ENCODE measurements around the gene LHX4.

Gene LHX4

GRCh38 chr1:180299479-180300221 is 69.6 kb downstream of the LHX4 start:
- DNase-seq (ENCODE audit: low read depth in 2 of 2) = no peak

GRCh38 chr1:180301135-180301742 is 71.2 kb downstream of the LHX4 start:
- DNase-seq (ENCODE audit: low read depth in 2 of 2) = no peak

GRCh38 chr1:180309338-180309737 is 79.3 kb downstream of the LHX4 start:
- no peak for DNase-seq (ENCODE audit: low read depth in 2 of 2)

GRCh38 chr1:180310095-180310494 is 80.0 kb downstream of the LHX4 start:
- no peak for DNase-seq (ENCODE audit: low read depth in 2 of 2)

- no peak for DNase-seq (ENCODE audit: low read depth in 2 of 2)
These were observed 81.1 kb downstream of the LHX4 start for GRCh38 chr1:180311011-180311730.

- no peak for DNase-seq (ENCODE audit: low read depth in 2 of 2)
These were observed 82.9 kb downstream of the LHX4 start for GRCh38 chr1:180312926-180313325.

GRCh38 chr1:180327089-180327488 is 97.0 kb downstream of the LHX4 start:
- DNase-seq (ENCODE audit: low read depth in 2 of 2) = no peak

Data from activated CD4-positive, alpha-beta T cell treated with anti-CD3 and anti-CD28 coated beads for 24 hours (primary cell).